HEK293 (cell line): ENCODE measurements around the gene TNS3.

ENCODE experiments used
- CTCF ChIA-PET: fragments of 350-600 bp; formaldehyde crosslinking; extraction: SDS; loops from one replicate; lab custom pipeline; 2021; ENCODE audit warnings: antibody characterized with exemption; lab: Yijun Ruan, JAX
- POLR2A ChIA-PET: fragments of 300-600 bp; formaldehyde crosslinking; extraction: SDS; loops from one replicate; lab custom pipeline; 2020; ENCODE audit warnings: antibody characterized with exemption, inconsistent platforms; lab: Yijun Ruan, JAX
- H3K27ac ChIP-seq: fragments of 200-500 bp; sonication (Bioruptor generic); 2 replicates; pipeline ENCODE4 v1.5.1; 2014; ENCODE audit warnings: low read depth, low read length, control low read depth, inconsistent platforms; ENCODE audit errors: extremely low read depth
- H3K36me3 ChIP-seq, 2 experiments: fragments of 200-500 bp in 1 of 2; sonication (Bioruptor generic) in 1 of 2; 1 replicate in 1 of 2; 2 replicates in 1 of 2; pipeline ENCODE4 v1.5.1; 2014 to 2017; ENCODE audit warnings: inconsistent platforms in 2 of 2, low read length in 2 of 2; ENCODE audit not compliant: control insufficient read depth in 2 of 2, insufficient read depth in 1 of 2
- H3K4me1 ChIP-seq: fragments of 200-500 bp; sonication (Bioruptor generic); 2 replicates; pipeline ENCODE4 v1.5.1; 2014; ENCODE audit warnings: mild to moderate bottlenecking, low read length, inconsistent platforms; ENCODE audit not compliant: control insufficient read depth, insufficient read depth
- H3K4me3 ChIP-seq: 2 replicates; pipeline ENCODE4 v1.5.1; 2011; ENCODE audit warnings: low read depth, mild to moderate bottlenecking, control low read depth, low read length, moderate library complexity
- H3K9me3 ChIP-seq: fragments of 200-500 bp; sonication (Bioruptor generic); 2 replicates; pipeline ENCODE4 v1.5.1; 2014; ENCODE audit warnings: low read depth, low read length, inconsistent platforms; ENCODE audit not compliant: control insufficient read depth, insufficient read depth
- BCL11A ChIP-seq: fragments of 450-650 bp; formaldehyde crosslinking; IDR thresholded peaks from 2 replicates; pipeline ENCODE4 v1.5.1; 2016; ENCODE audit warnings: low read depth, missing biosample characterization, missing genetic modification characterization
- BCL11B ChIP-seq: fragments of 450-650 bp; formaldehyde crosslinking; IDR thresholded peaks from 2 replicates; pipeline ENCODE4 v1.5.1; 2016; ENCODE audit warnings: low read depth, missing biosample characterization, missing genetic modification characterization
- EGR2 ChIP-seq: fragments of 450-650 bp; formaldehyde crosslinking; IDR thresholded peaks from 2 replicates; pipeline ENCODE4 v1.5.1; 2016; ENCODE audit warnings: low read depth, missing biosample characterization, missing genetic modification characterization
- GLI2 ChIP-seq: fragments of 450-650 bp; formaldehyde crosslinking; IDR thresholded peaks from 2 replicates; pipeline ENCODE4; 2017; ENCODE audit warnings: missing biosample characterization, missing genetic modification characterization, low read depth, borderline replicate concordance
- HIC1 ChIP-seq: fragments of 450-650 bp; formaldehyde crosslinking; IDR thresholded peaks from 2 replicates; pipeline ENCODE4 v1.5.1; 2016; ENCODE audit warnings: missing biosample characterization, missing genetic modification characterization
- KLF8 ChIP-seq: fragments of 450-650 bp; formaldehyde crosslinking; IDR thresholded peaks from 2 replicates; pipeline ENCODE4 v1.5.1; 2016; ENCODE audit warnings: missing biosample characterization, missing genetic modification characterization
- PATZ1 ChIP-seq: fragments of 450-650 bp; formaldehyde crosslinking; IDR thresholded peaks from 2 replicates; pipeline ENCODE4 v1.5.1; 2016; ENCODE audit warnings: missing biosample characterization, missing genetic modification characterization
- REPIN1 ChIP-seq: fragments of 450-650 bp; formaldehyde crosslinking; IDR thresholded peaks from 2 replicates; pipeline ENCODE4 v1.5.1; 2017; ENCODE audit warnings: missing biosample characterization, missing genetic modification characterization, low read depth
- SALL2 ChIP-seq: fragments of 450-650 bp; formaldehyde crosslinking; IDR thresholded peaks from 2 replicates; pipeline ENCODE4 v1.5.0; 2017; ENCODE audit warnings: missing biosample characterization, mild to moderate bottlenecking, missing genetic modification characterization, borderline replicate concordance
- SP2 ChIP-seq: fragments of 450-650 bp; formaldehyde crosslinking; IDR thresholded peaks from 2 replicates; pipeline ENCODE4 v1.5.1; 2016; ENCODE audit warnings: missing biosample characterization, missing genetic modification characterization
- TRIM28 ChIP-seq: IDR thresholded peaks from 2 replicates; pipeline ENCODE4 v1.6.1; 2011; ENCODE audit warnings: low read length, control low read depth, borderline replicate concordance
- ZBTB49 ChIP-seq: fragments of 450-650 bp; formaldehyde crosslinking; IDR thresholded peaks from 2 replicates; pipeline ENCODE4 v1.5.1; 2016; ENCODE audit warnings: missing biosample characterization, missing genetic modification characterization, low read depth
- ZBTB8A ChIP-seq: fragments of 450-650 bp; formaldehyde crosslinking; IDR thresholded peaks from 2 replicates; pipeline ENCODE4 v1.5.1; 2016; ENCODE audit warnings: missing biosample characterization, missing genetic modification characterization
- ZNF155 ChIP-seq: fragments of 450-650 bp; formaldehyde crosslinking; IDR thresholded peaks from 2 replicates; pipeline ENCODE4 v1.5.1; 2016; ENCODE audit warnings: missing biosample characterization, missing genetic modification characterization
- ZNF223 ChIP-seq: fragments of 450-650 bp; formaldehyde crosslinking; IDR thresholded peaks from 2 replicates; pipeline ENCODE4 v1.5.1; 2016; ENCODE audit warnings: missing biosample characterization, missing genetic modification characterization
- ZNF248 ChIP-seq: fragments of 450-650 bp; formaldehyde crosslinking; IDR thresholded peaks from 2 replicates; pipeline ENCODE4 v1.5.1; 2017; ENCODE audit warnings: missing biosample characterization, missing genetic modification characterization
- ZNF394 ChIP-seq: fragments of 450-650 bp; formaldehyde crosslinking; IDR thresholded peaks from 2 replicates; pipeline ENCODE4 v1.5.1; 2016; ENCODE audit warnings: missing biosample characterization, missing genetic modification characterization, mild to moderate bottlenecking, moderate library complexity, borderline replicate concordance
- ZNF416 ChIP-seq: fragments of 450-650 bp; formaldehyde crosslinking; IDR thresholded peaks from 2 replicates; pipeline ENCODE4 v1.5.1; 2016; ENCODE audit warnings: missing biosample characterization, missing genetic modification characterization
- ZNF621 ChIP-seq: fragments of 450-650 bp; formaldehyde crosslinking; IDR thresholded peaks from 2 replicates; pipeline ENCODE4 v1.5.1; 2017; ENCODE audit warnings: missing biosample characterization, missing genetic modification characterization
- ZNF707 ChIP-seq: fragments of 450-650 bp; formaldehyde crosslinking; IDR thresholded peaks from 2 replicates; pipeline ENCODE4 v1.5.1; 2016; ENCODE audit warnings: missing biosample characterization, missing genetic modification characterization
- ZNF768 ChIP-seq: fragments of 450-650 bp; formaldehyde crosslinking; IDR thresholded peaks from 2 replicates; pipeline ENCODE4 v1.5.1; 2018; ENCODE audit warnings: missing biosample characterization, mild to moderate bottlenecking, missing genetic modification characterization
- ZSCAN4 ChIP-seq: fragments of 450-650 bp; formaldehyde crosslinking; IDR thresholded peaks from 2 replicates; pipeline ENCODE4 v1.5.1; 2017; ENCODE audit warnings: missing biosample characterization, missing genetic modification characterization

The TNS3 gene

GRCh38 chr7:47231627-47232026, 350.3 kb downstream of the TNS3 start:
- Histone ChIP-seq H3K4me3 (no peak overlapping the region), H3K4me1 (peaks cover 4% of the 10 kb centered on the region; the same call in 1 of the 2 replicates), H3K27ac (no peak overlapping the region), H3K36me3 (no peaks in the 10 kb centered on the region), H3K9me3 (no peaks in the 10 kb centered on the region)
- CTCF ChIA-PET = interaction anchor here (1.3 kb wide), 1 partner anchor 35 kb away, joined by 4 read pairs; no protein-coding TSS in a partner anchor
- POLR2A ChIA-PET = no interaction called here
- TF ChIP-seq ZNF394 (tag by site-specific recombination) (no peak), ZBTB49 (tag by site-specific recombination) (no peak), BCL11A (tag by site-specific recombination) (no peak), ZSCAN4 (tag by site-specific recombination) (no peak), ZNF223 (no peak), SALL2 (tag by site-specific recombination) (no peak), TRIM28 (no peak), SP2 (tag by site-specific recombination) (no peak), ZNF707 (tag by site-specific recombination) (no peak)

GRCh38 chr7:47231032-47231431, 350.9 kb downstream of the TNS3 start:
- Histone ChIP-seq H3K27ac (no peak overlapping the region), H3K9me3 (no peaks in the 10 kb centered on the region), H3K36me3 (no peaks in the 10 kb centered on the region), H3K4me1 (peaks cover 4% of the 10 kb centered on the region; the same call in 1 of the 2 replicates), H3K4me3 (no peak overlapping the region)
- ChIA-PET CTCF (interaction anchor here (1.3 kb wide), 1 partner anchor 35 kb away, joined by 4 read pairs; no protein-coding TSS in a partner anchor), POLR2A (no interaction called here)
- no peak for TF ChIP-seq GLI2 (tag by site-specific recombination)
- TF ChIP-seq ZNF416 (tag by site-specific recombination) = no peak
- TF ChIP-seq SALL2 (tag by site-specific recombination) = no peak
- no peak for TF ChIP-seq REPIN1 (tag by site-specific recombination)
- no peak for TF ChIP-seq ZNF155
- no peak for TF ChIP-seq EGR2
- no peak for TF ChIP-seq KLF8
- TF ChIP-seq HIC1 = no peak
- no peak for TF ChIP-seq BCL11B (tag by site-specific recombination)
- no peak for TF ChIP-seq ZNF248 (tag by site-specific recombination)
- TF ChIP-seq ZBTB8A (tag by site-specific recombination) = no peak
- TF ChIP-seq PATZ1 (tag by site-specific recombination) = no peak
- no peak for TF ChIP-seq ZNF768
- TF ChIP-seq ZNF621 (tag by site-specific recombination) = no peak
